Neural cell (in vitro differentiated cells): ENCODE measurements around the gene MAD2L2. TPM values are rescaled to one million over a fixed set of nuclear protein-coding genes. Genes with fewer than 3 reads are reported as not detected.

Experiments used
- H2AFZ ChIP-seq: fragments of 200-600, 300-800 bp; sonication (generic), shearing (Covaris generic); 2 replicates; pipeline ENCODE4 v1.6.0; 2014; ENCODE audit warnings: low read depth, mild to moderate bottlenecking, antibody characterized with exemption, low read length, moderate library complexity
- H3F3A ChIP-seq: fragments of 200-600 bp; shearing (Covaris generic); 2 replicates; pipeline ENCODE4 v1.6.1; 2016; ENCODE audit warnings: mild to moderate bottlenecking, moderate library complexity, mixed read lengths, antibody characterized with exemption, low read length; ENCODE audit not compliant: insufficient read depth, poor library complexity, severe bottlenecking
- H3K27ac ChIP-seq: fragments of 200-600, 300-800 bp; sonication (generic), shearing (Covaris generic); 2 replicates; pipeline ENCODE4 v1.5.1; 2014; ENCODE audit warnings: mild to moderate bottlenecking, low read length, moderate library complexity
- H3K27me3 ChIP-seq: fragments of 300-800, 200-600 bp; sonication (generic), shearing (Covaris generic); 2 replicates; pipeline ENCODE4 v1.6.0; 2014; ENCODE audit warnings: mild to moderate bottlenecking, low read depth, low read length, moderate library complexity; ENCODE audit not compliant: insufficient read depth
- H3K36me3 ChIP-seq: fragments of 300-800, 200-600 bp; sonication (generic), shearing (Covaris generic); 2 replicates; pipeline ENCODE4 v1.5.1; 2014; ENCODE audit warnings: mild to moderate bottlenecking, antibody characterized with exemption, low read length, moderate library complexity; ENCODE audit not compliant: insufficient read depth
- H3K4me2 ChIP-seq: fragments of 300-800, 200-600 bp; sonication (generic), shearing (Covaris generic); 2 replicates; pipeline ENCODE4 v1.6.0; 2014; ENCODE audit warnings: mild to moderate bottlenecking, low read length
- H3K4me3 ChIP-seq: fragments of 300-800, 200-600 bp; sonication (generic), shearing (Covaris generic); 2 replicates; pipeline ENCODE4 v1.5.1; 2014; ENCODE audit warnings: mild to moderate bottlenecking, low read length, moderate library complexity
- H3K79me2 ChIP-seq: fragments of 200-600 bp; shearing (Covaris generic); replicated peaks from 2 replicates; pipeline ENCODE4 v1.6.0; 2014; ENCODE audit warnings: mild to moderate bottlenecking, low read length, moderate library complexity; ENCODE audit not compliant: insufficient read depth
- H3K9ac ChIP-seq: fragments of 300-800, 200-600 bp; sonication (generic), shearing (Covaris generic); 2 replicates; pipeline ENCODE4 v1.6.1; 2016; ENCODE audit warnings: mild to moderate bottlenecking, low read length, mixed read lengths
- H3K9me2 ChIP-seq: fragments of 200-600 bp; shearing (Covaris generic); 2 replicates; pipeline ENCODE4 v1.6.1; 2016; ENCODE audit warnings: mild to moderate bottlenecking, low read length, mixed read lengths; ENCODE audit not compliant: insufficient read depth
- H3K9me3 ChIP-seq: fragments of 200-600, 300-800 bp; sonication (generic), shearing (Covaris generic); 2 replicates; pipeline ENCODE4 v1.6.1; 2016; ENCODE audit warnings: mild to moderate bottlenecking, mixed run types, low read length, moderate library complexity, mixed read lengths
- H4K20me1 ChIP-seq: fragments of 200-600 bp; shearing (Covaris generic); 2 replicates; pipeline ENCODE4 v1.6.1; 2016; ENCODE audit warnings: mild to moderate bottlenecking, mixed run types; ENCODE audit not compliant: insufficient read depth
- CTCF ChIP-seq: fragments of 450-650 bp; IDR thresholded peaks from 2 replicates; pipeline ENCODE4 v1.5.1; 2014; ENCODE audit warnings: antibody characterized with exemption, mild to moderate bottlenecking, moderate library complexity; ENCODE audit not compliant: poor library complexity, severe bottlenecking
- EP300 ChIP-seq: fragments of 450-650 bp; conservative IDR thresholded peaks from 2 replicates; pipeline ENCODE4 v1.6.1; 2014; ENCODE audit warnings: antibody characterized with exemption, mild to moderate bottlenecking, moderate library complexity; ENCODE audit not compliant: poor library complexity, severe bottlenecking
- EZH2 ChIP-seq: fragments of 200-600, 300-800 bp; shearing (Covaris generic), sonication (generic); IDR thresholded peaks from 2 replicates; pipeline ENCODE4 v1.6.1; 2014; ENCODE audit warnings: antibody characterized with exemption, low read length, borderline replicate concordance, mild to moderate bottlenecking; ENCODE audit not compliant: insufficient read depth, poor library complexity, severe bottlenecking
- MXI1 ChIP-seq: fragments of 450-650 bp; conservative IDR thresholded peaks from 2 replicates; pipeline ENCODE4 v1.6.1; 2014; ENCODE audit warnings: antibody characterized with exemption, mild to moderate bottlenecking; ENCODE audit not compliant: poor library complexity, severe bottlenecking
- POLR2AphosphoS5 ChIP-seq: IDR thresholded peaks from 2 replicates; pipeline ENCODE4 v1.6.1; 2012
- RAD21 ChIP-seq: fragments of 450-650 bp; conservative IDR thresholded peaks from 2 replicates; pipeline ENCODE4 v1.6.1; 2014; ENCODE audit warnings: antibody characterized with exemption, mild to moderate bottlenecking, moderate library complexity
- REST ChIP-seq: IDR thresholded peaks from 2 replicates; pipeline ENCODE4 v1.6.1; 2012; ENCODE audit warnings: borderline replicate concordance
- SMC3 ChIP-seq: fragments of 450-650 bp; conservative IDR thresholded peaks from 2 replicates; pipeline ENCODE4 v1.6.1; 2014; ENCODE audit warnings: antibody characterized with exemption, mild to moderate bottlenecking, moderate library complexity; ENCODE audit not compliant: poor library complexity
- TAF1 ChIP-seq: IDR thresholded peaks from 2 replicates; pipeline ENCODE4 v1.6.1; 2012; ENCODE audit warnings: low read depth
- polyA plus RNA-seq: library from polyadenylated mRNA; depleted of rRNA; stranded (reverse); fragments of >200 nt; gene quantifications from 2 replicates; pipeline ENCODE4 v1.2.3, GENCODE V29; 2014

MAD2L2 gene
- polyA plus RNA-seq, 1 donor from 2014 or later = 182 TPM

GRCh38 chr1:11693917-11694316 lies 13.0 kb upstream of the MAD2L2 start:
- no peak overlapping the region for H3K4me2 ChIP-seq

GRCh38 chr1:11693024-11693590 lies 12.2 kb upstream of the MAD2L2 start:
- Histone ChIP-seq H3K79me2 (peaks cover 14% of the 10 kb centered on the region), H3K9me3 (no peaks in the 10 kb centered on the region), H4K20me1 (no peaks in the 10 kb centered on the region), H3K9me2 (no peaks in the 10 kb centered on the region), H3K36me3 (no peaks in the 10 kb centered on the region), H3K27ac (no peak overlapping the region), H3K4me3 (peak overlapping the region; percentile 88), H3F3A (no peaks in the 10 kb centered on the region), H3K9ac (no peak overlapping the region), H3K27me3 (no peaks in the 10 kb centered on the region), H2AFZ (no peak overlapping the region), H3K4me2 (no peak overlapping the region)
- TF ChIP-seq RAD21 (no peak), CTCF (no peak), EP300 (no peak), TAF1 (no peak), REST (no peak), SMC3 (no peak)

More at GRCh38 chr1:11693917-11694316, 13.0 kb upstream of the MAD2L2 start:
- Histone ChIP-seq H3K79me2 (peaks cover 14% of the 10 kb centered on the region), H3K27ac (no peak overlapping the region), H3K4me3 (no peak overlapping the region), H3K9me2 (no peaks in the 10 kb centered on the region), H2AFZ (no peak overlapping the region), H3F3A (no peaks in the 10 kb centered on the region), H3K36me3 (no peaks in the 10 kb centered on the region), H3K27me3 (no peaks in the 10 kb centered on the region), H3K9ac (no peak overlapping the region), H3K9me3 (no peaks in the 10 kb centered on the region), H4K20me1 (no peaks in the 10 kb centered on the region)
- TF ChIP-seq REST (no peak), SMC3 (no peak), MXI1 (no peak), RAD21 (no peak), POLR2AphosphoS5 (no peak), EZH2 (no peak), TAF1 (no peak), EP300 (no peak), CTCF (no peak)
